ENCODE data around the gene NPW.

NPW gene

GRCh38 chr16:2056077-2056476 is 36.5 kb downstream of the NPW start:
- DNase-seq = no peak

GRCh38 chr16:2056681-2057407 is 37.3 kb downstream of the NPW start:
- DNase-seq = no peak

- no peak for DNase-seq
These were observed 37.9 kb downstream of the NPW start for GRCh38 chr16:2057438-2057837.

GRCh38 chr16:2058420-2058819 is 38.8 kb downstream of the NPW start:
- DNase-seq = no peak

- DNase-seq = no peak
These were observed 39.3 kb downstream of the NPW start for GRCh38 chr16:2058872-2059271.

GRCh38 chr16:2060346-2060745 is 40.8 kb downstream of the NPW start:
- DNase-seq = no peak

GRCh38 chr16:2061023-2061422 is 41.4 kb downstream of the NPW start:
- no peak for DNase-seq

- no peak for DNase-seq
These were observed 41.9 kb downstream of the NPW start for GRCh38 chr16:2061526-2061925.

GRCh38 chr16:2062801-2063200 is 43.2 kb downstream of the NPW start:
- DNase-seq = no peak

- DNase-seq = no peak
These were observed 44.3 kb downstream of the NPW start for GRCh38 chr16:2063861-2064260.

GRCh38 chr16:2064368-2064945 is 44.9 kb downstream of the NPW start:
- DNase-seq = no peak

GRCh38 chr16:2066139-2066538 is 46.6 kb downstream of the NPW start:
- DNase-seq = no peak

All from activated CD4-positive, alpha-beta T cell treated with anti-CD3 and anti-CD28 coated beads, Interleukin-2, amount 50 U/mL, for 1 hour (primary cell).